ENCODE measurements around the gene THOP1.

THOP1 gene

DNA sequence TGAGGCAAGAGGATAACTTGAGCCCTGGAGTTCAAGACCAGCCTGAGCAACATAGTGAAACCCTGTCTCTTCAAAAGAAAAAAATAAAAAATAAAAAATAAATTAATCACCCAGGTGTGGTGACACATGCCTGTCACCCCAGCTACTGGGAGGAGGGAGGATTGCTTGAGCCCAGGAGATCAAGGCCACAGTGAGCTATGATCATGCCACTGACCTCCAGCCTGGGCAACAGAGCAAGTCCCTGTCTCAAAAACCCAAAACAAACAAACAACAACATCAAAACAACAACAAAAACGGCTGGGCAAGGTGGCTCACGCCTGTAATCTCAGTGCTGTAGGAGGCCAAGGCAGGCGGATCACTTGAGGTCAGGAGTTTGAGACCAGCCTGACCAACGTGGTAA lies 41.2 kb upstream of the THOP1 start:
- Histone ChIP-seq H3K27me3 (no peaks in the 10 kb centered on the region; the same call in 1 of the 2 replicates), H3K9me3 (no peaks in the 10 kb centered on the region), H3K4me1 (no peaks in the 10 kb centered on the region), H3K36me3 (no peaks in the 10 kb centered on the region), H3K4me3 (ENCODE audit: low read depth, low read length) (no peak overlapping the region)
- DNase-seq, result no peak
- TF ChIP-seq, protein P1, sequence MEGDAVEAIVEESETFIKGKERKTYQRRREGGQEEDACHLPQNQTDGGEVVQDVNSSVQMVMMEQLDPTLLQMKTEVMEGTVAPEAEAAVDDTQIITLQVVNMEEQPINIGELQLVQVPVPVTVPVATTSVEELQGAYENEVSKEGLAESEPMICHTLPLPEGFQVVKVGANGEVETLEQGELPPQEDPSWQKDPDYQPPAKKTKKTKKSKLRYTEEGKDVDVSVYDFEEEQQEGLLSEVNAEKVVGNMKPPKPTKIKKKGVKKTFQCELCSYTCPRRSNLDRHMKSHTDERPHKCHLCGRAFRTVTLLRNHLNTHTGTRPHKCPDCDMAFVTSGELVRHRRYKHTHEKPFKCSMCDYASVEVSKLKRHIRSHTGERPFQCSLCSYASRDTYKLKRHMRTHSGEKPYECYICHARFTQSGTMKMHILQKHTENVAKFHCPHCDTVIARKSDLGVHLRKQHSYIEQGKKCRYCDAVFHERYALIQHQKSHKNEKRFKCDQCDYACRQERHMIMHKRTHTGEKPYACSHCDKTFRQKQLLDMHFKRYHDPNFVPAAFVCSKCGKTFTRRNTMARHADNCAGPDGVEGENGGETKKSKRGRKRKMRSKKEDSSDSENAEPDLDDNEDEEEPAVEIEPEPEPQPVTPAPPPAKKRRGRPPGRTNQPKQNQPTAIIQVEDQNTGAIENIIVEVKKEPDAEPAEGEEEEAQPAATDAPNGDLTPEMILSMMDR (IDR thresholded peaks at IDR 0.05; ENCODE audit: low read depth, low read length), result no peak

DNA sequence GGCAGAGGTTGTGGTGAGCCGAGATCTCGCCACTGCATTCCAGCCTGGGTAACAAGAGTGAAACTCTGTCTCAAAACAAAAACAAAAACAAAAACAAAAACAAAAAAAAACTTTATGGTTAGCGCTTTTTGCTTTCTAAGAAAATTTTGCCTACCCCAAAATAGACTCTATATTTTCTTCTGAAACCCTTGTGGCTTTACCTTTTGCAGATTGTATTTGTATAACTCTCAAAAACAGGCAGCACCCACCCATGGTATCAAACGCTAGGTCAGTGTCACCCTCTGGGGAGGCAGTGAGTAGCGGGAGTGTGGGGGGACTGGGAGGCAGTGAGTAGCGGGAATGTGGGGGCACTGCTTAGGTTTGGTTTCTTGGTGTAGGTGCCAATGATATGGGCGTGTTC lies 38.0 kb upstream of the THOP1 start:
- Histone ChIP-seq H3K36me3 (no peaks in the 10 kb centered on the region), H3K27me3 (no peaks in the 10 kb centered on the region; the same call in 1 of the 2 replicates), H3K4me1 (no peaks in the 10 kb centered on the region), H3K4me3 (ENCODE audit: low read depth, low read length) (no peak overlapping the region), H3K9me3 (no peaks in the 10 kb centered on the region)
- DNase-seq, result no peak
- TF ChIP-seq, protein P1 (IDR thresholded peaks at IDR 0.05; ENCODE audit: low read depth, low read length), result no peak

DNA sequence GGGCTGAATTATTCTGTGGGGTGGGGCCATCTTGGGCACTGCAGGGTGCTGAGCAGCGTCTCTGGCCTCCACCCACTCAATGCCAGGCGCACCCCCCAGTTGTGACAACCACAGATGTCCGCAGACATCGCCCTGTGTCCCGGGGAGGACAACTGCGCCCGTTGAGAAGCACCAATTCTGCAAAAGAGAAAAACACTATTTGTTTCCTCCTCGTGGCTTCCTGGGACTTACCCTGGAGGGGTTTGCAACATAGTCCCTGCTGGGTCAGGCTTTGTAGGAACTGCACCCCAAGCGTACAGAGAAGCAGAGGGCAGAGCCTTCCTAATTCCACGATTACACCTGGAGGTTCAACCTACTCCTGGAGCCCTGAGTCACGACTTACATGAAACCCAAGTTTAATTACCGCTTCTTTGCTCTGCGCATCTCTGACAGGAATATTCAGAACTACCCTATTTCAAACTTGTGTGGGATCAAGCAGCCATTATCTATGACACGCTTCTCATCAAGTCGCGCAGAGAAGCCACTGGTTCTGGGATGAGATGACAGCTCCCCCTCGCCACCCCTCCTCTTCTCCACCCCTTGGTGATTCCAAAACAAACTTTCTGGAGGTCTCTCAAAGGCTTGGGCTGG lies 34.4 kb upstream of the THOP1 start:
- Histone ChIP-seq H3K27me3 (no peaks in the 10 kb centered on the region), H3K4me1 (no peaks in the 10 kb centered on the region), H3K4me3 (ENCODE audit: low read depth, low read length) (no peak overlapping the region), H3K36me3 (peaks cover 25% of the 10 kb centered on the region), H3K9me3 (no peaks in the 10 kb centered on the region)
- DNase-seq, result no peak
- TF ChIP-seq, protein P1 (IDR thresholded peaks at IDR 0.05; ENCODE audit: low read depth, low read length), result no peak

DNA sequence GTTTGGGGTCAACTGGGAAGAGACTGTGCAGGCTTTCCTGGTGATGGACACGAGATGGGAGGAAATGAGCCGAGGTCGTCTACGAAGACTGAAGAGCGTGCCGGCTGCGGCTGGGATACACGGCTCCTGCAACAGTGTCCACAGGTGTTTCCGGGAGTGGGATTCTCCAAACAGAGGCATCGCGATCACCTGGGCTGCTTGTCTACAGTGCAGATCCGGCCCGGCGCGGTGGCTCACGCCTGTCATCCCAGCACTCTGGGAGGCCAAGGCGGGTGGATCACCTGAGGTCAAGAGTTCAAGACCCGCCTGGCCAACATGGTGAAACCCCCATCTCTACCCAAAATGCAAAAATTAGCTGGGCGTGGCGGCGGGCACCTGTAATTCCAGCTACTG lies 33.9 kb upstream of the THOP1 start:
- DNase-seq, result no peak
- no peaks in the 10 kb centered on the region for H3K4me1 ChIP-seq
- H3K4me3 ChIP-seq (ENCODE audit: low read depth, low read length), result no peak overlapping the region
- H3K27me3 ChIP-seq, result no peaks in the 10 kb centered on the region
- H3K36me3 ChIP-seq, result peaks cover 25% of the 10 kb centered on the region
- H3K9me3 ChIP-seq, result no peaks in the 10 kb centered on the region
- TF ChIP-seq, protein P1 (IDR thresholded peaks at IDR 0.05; ENCODE audit: low read depth, low read length), result no peak

DNA sequence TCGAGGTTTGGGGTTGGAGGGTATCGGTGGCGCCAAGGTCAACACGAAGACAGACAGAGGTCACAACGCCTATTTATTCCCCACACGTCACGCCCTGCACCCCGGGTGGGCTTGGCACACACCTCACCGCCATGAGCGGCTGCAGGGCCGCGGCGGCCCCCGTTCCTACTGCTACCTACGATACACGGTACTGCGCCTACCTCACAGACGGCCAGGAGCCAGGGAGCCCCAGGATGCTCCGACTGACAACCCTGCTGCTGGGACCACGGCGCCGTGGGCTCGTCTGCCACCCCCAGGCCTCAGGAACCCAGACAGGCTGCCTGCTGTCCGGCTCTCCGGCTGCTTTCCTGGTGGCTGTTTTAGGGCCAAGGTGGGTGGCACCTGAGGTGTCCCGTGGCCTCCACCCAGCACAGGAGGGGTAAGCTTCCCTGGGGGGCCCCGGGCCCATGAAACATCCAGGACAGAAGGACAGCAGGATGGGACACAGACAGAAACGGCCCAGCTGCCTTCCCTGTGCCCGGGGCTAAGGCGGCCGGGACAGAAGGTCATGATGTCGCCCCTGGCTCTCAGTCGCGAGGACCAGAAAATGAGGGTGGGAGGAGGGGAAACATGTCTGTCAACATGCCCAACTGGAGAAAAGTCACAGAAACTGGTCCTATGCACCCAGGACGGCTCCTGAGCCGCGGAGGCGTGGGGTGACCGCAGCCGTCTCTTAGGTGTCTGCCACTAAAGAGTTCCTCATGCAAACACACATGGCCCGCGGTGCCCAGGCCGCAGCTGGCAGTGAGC lies 30.4 kb upstream of the THOP1 start:
- DNase-seq, result no peak
- Histone ChIP-seq H3K4me1 (no peaks in the 10 kb centered on the region), H3K4me3 (ENCODE audit: low read depth, low read length) (no peak overlapping the region), H3K27me3 (no peaks in the 10 kb centered on the region), H3K36me3 (peaks cover 57% of the 10 kb centered on the region), H3K9me3 (no peaks in the 10 kb centered on the region)
- TF ChIP-seq, protein P1 (IDR thresholded peaks at IDR 0.05; ENCODE audit: low read depth, low read length), result no peak

DNA sequence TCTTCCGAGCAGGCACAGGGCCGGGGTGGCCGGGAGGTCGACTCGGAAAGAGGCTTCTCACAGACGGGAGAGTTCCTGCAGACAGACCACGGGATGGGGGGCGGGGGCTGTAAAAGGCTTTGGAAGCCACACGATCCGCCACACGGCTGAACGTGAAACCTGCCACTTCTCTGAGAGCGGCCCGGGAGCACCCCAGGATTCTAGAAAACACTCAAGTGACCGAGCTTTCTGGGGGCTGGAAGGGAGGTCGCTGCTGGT lies 29.9 kb upstream of the THOP1 start:
- TF ChIP-seq, protein P1 (IDR thresholded peaks at IDR 0.05; ENCODE audit: low read depth, low read length), result no peak
- peaks cover 60% of the 10 kb centered on the region for H3K36me3 ChIP-seq
- H3K4me1 ChIP-seq, result no peaks in the 10 kb centered on the region
- H3K27me3 ChIP-seq, result no peaks in the 10 kb centered on the region
- DNase-seq, result no peak
- H3K9me3 ChIP-seq, result no peaks in the 10 kb centered on the region
- H3K4me3 ChIP-seq (ENCODE audit: low read depth, low read length), result no peak overlapping the region

Data from BE2C (cell line).